Prostate gland (tissue), 2 donors: ENCODE measurements around the gene MAOA. TPM values are rescaled to one million over a fixed set of nuclear protein-coding genes. Genes with fewer than 3 reads are reported as not detected.

ENCODE experiments used
- DNase-seq: peaks from one replicate; pipeline ENCODE4 v3.0.0-alpha.2; 2019; ENCODE audit warnings: low spot score
- H3K27ac ChIP-seq, 2 donors: fragments of 200-600 bp; sonication (generic); 2 replicates each; pipeline ENCODE4 v1.5.1; 2017 to 2019
- H3K27me3 ChIP-seq: fragments of 200-600 bp; sonication (generic); replicated peaks from 2 replicates; pipeline ENCODE4 v1.5.1; 2019; ENCODE audit not compliant: insufficient read depth
- H3K36me3 ChIP-seq, 2 donors: fragments of 200-600 bp; sonication (generic); 1 replicate in 1 of 2; 2 replicates in 1 of 2; pipeline versions ENCODE4 v1.5.1 to v1.8.1; 2017 to 2019
- H3K4me1 ChIP-seq: fragments of 200-600 bp; sonication (generic); replicated peaks from 2 replicates; pipeline ENCODE4 v1.5.1; 2019
- H3K4me3 ChIP-seq, 2 donors: fragments of 200-600 bp; sonication (generic); 2 replicates each; pipeline ENCODE4 v1.5.1; 2017 to 2019
- H3K9me3 ChIP-seq: fragments of 200-600 bp; sonication (generic); 2 replicates; pipeline ENCODE4 v1.5.1; 2017
- POLR2A ChIP-seq: fragments of 450-650 bp; IDR thresholded peaks from one replicate; pipeline ENCODE4 v1.6.1; 2016; ENCODE audit warnings: antibody characterized with exemption, mild to moderate bottlenecking
- POLR2AphosphoS5 ChIP-seq: sonication (generic); formaldehyde crosslinking; IDR thresholded peaks from one replicate; pipeline ENCODE4 v1.6.1; 2017; ENCODE audit warnings: antibody characterized with exemption
- WGBS: methylation state at CpG from one replicate; pipeline ENCODE4 v1.1.5; 2018; 5-methylcytosine and 5-hydroxymethylcytosine counted together
- intact Hi-C: fragments of 100-400 bp; cut with DNase I; formaldehyde crosslinking; loops from one replicate; pipeline ENCODE4 v1.14.2; 2022
- total RNA-seq, 2 donors: library from RNA; depleted of rRNA; stranded (reverse); fragments of >200 nt; gene quantifications; one replicate each; pipeline ENCODE4 v1.1.0, GENCODE V29; 2016
- TF ChIP-seq, protein P1 (sequence below), 4 experiments: fragments of 200-600 bp in 2 of 4; fragments of 450-650 bp in 2 of 4; sonication (generic) in 2 of 4; IDR thresholded peaks; 1 replicate in 3 of 4; 2 replicates in 1 of 4; pipeline ENCODE4 v1.5.1; 2016 to 2019; ENCODE audit warnings: antibody characterized with exemption in 4 of 4, mild to moderate bottlenecking in 2 of 4, moderate library complexity in 2 of 4

The MAOA gene
- total RNA-seq, 2 donors from 2014 or later: 70.7 to 230 TPM

DNA sequence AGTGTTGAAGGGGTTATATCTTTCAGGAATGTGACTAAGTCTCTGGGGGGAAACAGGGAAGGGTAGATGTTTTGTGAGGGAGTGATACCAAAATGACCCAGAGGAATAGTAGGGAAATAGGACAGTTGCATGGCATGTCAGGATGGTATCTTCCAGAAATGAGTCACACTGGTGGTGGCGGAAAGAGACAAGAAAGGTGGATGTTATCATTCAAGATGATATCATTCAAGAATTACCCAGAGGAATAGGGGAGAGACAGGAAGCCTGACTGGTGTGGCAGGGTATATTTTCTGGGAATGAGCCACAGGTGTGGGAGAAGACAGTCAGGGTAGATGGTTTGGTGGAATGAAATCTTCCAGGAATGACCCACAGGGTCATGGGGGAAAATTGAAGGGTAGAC lies 61.1 kb downstream of the MAOA start:
- Histone ChIP-seq H3K27ac (no peak overlapping the region), H3K36me3 (no peaks in the 10 kb centered on the region), H3K9me3 (no peaks in the 10 kb centered on the region), H3K4me1 (no peaks in the 10 kb centered on the region), H3K4me3 (no peak overlapping the region), H3K27me3 (no peaks in the 10 kb centered on the region)
- intact Hi-C loops: no loop called here
- TF ChIP-seq POLR2A (no peak), POLR2AphosphoS5 (no peak)
- TF ChIP-seq, protein P1, sequence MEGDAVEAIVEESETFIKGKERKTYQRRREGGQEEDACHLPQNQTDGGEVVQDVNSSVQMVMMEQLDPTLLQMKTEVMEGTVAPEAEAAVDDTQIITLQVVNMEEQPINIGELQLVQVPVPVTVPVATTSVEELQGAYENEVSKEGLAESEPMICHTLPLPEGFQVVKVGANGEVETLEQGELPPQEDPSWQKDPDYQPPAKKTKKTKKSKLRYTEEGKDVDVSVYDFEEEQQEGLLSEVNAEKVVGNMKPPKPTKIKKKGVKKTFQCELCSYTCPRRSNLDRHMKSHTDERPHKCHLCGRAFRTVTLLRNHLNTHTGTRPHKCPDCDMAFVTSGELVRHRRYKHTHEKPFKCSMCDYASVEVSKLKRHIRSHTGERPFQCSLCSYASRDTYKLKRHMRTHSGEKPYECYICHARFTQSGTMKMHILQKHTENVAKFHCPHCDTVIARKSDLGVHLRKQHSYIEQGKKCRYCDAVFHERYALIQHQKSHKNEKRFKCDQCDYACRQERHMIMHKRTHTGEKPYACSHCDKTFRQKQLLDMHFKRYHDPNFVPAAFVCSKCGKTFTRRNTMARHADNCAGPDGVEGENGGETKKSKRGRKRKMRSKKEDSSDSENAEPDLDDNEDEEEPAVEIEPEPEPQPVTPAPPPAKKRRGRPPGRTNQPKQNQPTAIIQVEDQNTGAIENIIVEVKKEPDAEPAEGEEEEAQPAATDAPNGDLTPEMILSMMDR (IDR thresholded peaks at IDR 0.05): no peak
- DNase-seq: no peak
- WGBS: 93% methylated on average over 1 of the region's 1 CpG

GRCh38 chrX:43718081-43718480 lies 62.0 kb downstream of the MAOA start:
- H3K4me3 ChIP-seq: no peak overlapping the region
- DNase-seq: no peak
- TF ChIP-seq, protein P1 (IDR thresholded peaks at IDR 0.05): no peak
- no peak for TF ChIP-seq POLR2A
- TF ChIP-seq POLR2AphosphoS5: no peak
- 100% methylated on average over 1 of the region's 1 CpG for WGBS
- intact Hi-C loops: no loop called here
- no peak overlapping the region for H3K27ac ChIP-seq
- H3K9me3 ChIP-seq: no peaks in the 10 kb centered on the region
- no peaks in the 10 kb centered on the region for H3K36me3 ChIP-seq
- no peaks in the 10 kb centered on the region for H3K27me3 ChIP-seq
- no peaks in the 10 kb centered on the region for H3K4me1 ChIP-seq

DNA sequence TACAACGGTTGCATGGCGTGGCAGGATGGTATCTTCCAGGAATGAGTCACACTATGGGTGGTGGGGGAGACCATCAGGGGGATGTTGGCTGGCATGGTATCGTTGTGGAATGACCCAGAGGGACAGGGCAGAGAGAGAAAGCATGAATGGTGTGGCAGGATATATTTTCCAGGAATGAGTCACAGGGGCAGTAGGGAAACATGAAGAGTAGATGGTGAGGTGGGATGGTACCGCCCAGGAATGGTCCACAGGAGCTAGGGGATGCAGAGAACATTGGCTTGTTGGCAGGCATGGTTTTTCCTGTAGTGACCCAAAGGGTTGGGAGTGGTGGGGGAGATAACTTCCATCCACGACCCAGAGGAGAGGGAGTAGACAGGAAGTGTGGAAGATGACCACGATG lies 62.4 kb downstream of the MAOA start:
- 99% methylated on average over 6 of the region's 6 CpGs for WGBS
- Histone ChIP-seq H3K36me3 (no peaks in the 10 kb centered on the region), H3K27ac (no peak overlapping the region), H3K4me3 (no peak overlapping the region), H3K27me3 (no peaks in the 10 kb centered on the region), H3K9me3 (no peaks in the 10 kb centered on the region), H3K4me1 (no peaks in the 10 kb centered on the region)
- TF ChIP-seq, protein P1 (IDR thresholded peaks at IDR 0.05): no peak
- TF ChIP-seq POLR2AphosphoS5 (no peak), POLR2A (no peak)
- DNase-seq: no peak
- intact Hi-C loops: no loop called here

DNA sequence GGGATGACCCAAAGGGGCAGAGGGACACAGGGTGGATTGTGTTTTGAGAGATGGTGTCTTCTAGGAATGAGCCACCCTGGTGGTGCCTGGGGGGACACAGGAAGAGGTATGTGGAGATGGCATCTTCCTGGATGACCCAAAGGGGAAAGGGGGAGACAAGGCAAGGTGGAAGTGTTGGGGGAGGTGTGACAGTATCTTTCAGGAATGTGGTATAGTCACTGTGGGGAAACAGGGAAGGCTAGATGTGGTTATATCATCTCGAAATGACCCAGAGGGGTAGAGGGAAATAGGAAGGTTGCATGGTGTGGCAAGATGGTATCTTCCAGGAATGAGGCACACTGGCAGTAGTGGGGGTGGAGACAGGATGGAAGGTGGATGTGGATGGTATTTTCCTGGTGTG lies 62.9 kb downstream of the MAOA start:
- no peaks in the 10 kb centered on the region for H3K4me1 ChIP-seq
- DNase-seq: no peak
- H3K4me3 ChIP-seq: no peak overlapping the region
- no peaks in the 10 kb centered on the region for H3K9me3 ChIP-seq
- TF ChIP-seq POLR2A: no peak
- TF ChIP-seq POLR2AphosphoS5: no peak
- TF ChIP-seq, protein P1 (IDR thresholded peaks at IDR 0.05): no peak
- H3K27me3 ChIP-seq: no peaks in the 10 kb centered on the region
- WGBS: 89% methylated on average over 1 of the region's 1 CpG
- intact Hi-C loops: no loop called here
- H3K27ac ChIP-seq: no peak overlapping the region
- no peaks in the 10 kb centered on the region for H3K36me3 ChIP-seq

DNA sequence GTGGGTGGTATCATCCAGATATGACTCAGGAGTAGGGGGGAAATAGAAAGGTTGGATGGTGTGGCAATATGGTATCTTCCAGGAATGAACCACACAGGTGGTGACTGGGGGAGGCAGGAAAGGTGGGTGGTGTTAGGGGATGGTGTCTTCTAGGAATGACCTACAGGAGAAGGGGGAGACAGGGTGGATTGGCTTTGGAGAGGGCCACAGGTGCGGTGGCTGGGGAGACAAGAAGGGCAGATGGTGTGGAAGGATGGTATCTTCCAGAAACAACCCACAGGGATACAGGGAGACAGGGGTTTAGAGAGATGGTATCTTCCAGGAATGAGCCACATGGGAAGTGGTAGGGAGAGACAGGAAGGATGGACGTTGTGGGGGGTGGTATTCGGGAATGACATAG lies 64.0 kb downstream of the MAOA start:
- Histone ChIP-seq H3K27ac (no peak overlapping the region), H3K36me3 (no peaks in the 10 kb centered on the region), H3K27me3 (no peaks in the 10 kb centered on the region), H3K4me3 (no peak overlapping the region), H3K4me1 (no peaks in the 10 kb centered on the region), H3K9me3 (no peaks in the 10 kb centered on the region)
- TF ChIP-seq POLR2AphosphoS5 (no peak), POLR2A (no peak)
- TF ChIP-seq, protein P1 (IDR thresholded peaks at IDR 0.05): no peak
- DNase-seq: no peak
- 100% methylated on average over 3 of the region's 3 CpGs for WGBS
- intact Hi-C loops: no loop called here
